GM23338 (cell line): Measurements from ENCODE around the gene OR2F2.

Experiments used
- EZH2 ChIP-seq: fragments of 200-600 bp; sonication (generic); IDR thresholded peaks from one replicate; pipeline ENCODE4 v1.8.0; 2017; ENCODE audit warnings: antibody characterized with exemption, mild to moderate bottlenecking, low read depth; ENCODE audit not compliant: unreplicated experiment
- EZH2phosphoT487 ChIP-seq: fragments of 200-600 bp; sonication (generic); IDR thresholded peaks from one replicate; pipeline ENCODE4 v1.8.1; 2018; ENCODE audit warnings: antibody characterized with exemption; ENCODE audit not compliant: unreplicated experiment
- JUNB ChIP-seq: IDR thresholded peaks from one replicate; pipeline ENCODE4 v1.6.1; 2016; ENCODE audit warnings: antibody characterized with exemption; ENCODE audit not compliant: unreplicated experiment
- NANOG ChIP-seq: IDR thresholded peaks from 2 replicates; pipeline ENCODE4 v1.6.1; 2016; ENCODE audit warnings: antibody characterized with exemption, borderline replicate concordance
- POLR2AphosphoS5 ChIP-seq: IDR thresholded peaks from 2 replicates; pipeline ENCODE4 v1.6.1; 2016; ENCODE audit warnings: antibody characterized with exemption, low read depth
- STAT1 ChIP-seq: IDR thresholded peaks from one replicate; pipeline ENCODE4 v1.6.1; 2016; ENCODE audit warnings: antibody characterized with exemption; ENCODE audit not compliant: unreplicated experiment
- TF ChIP-seq, protein P1 (sequence below), 2 experiments: fragments of 200-600 bp in 1 of 2; sonication (generic) in 1 of 2; conservative IDR thresholded peaks; 2 replicates each; pipeline versions ENCODE4 v1.5.1 to v1.6.1; 2016 to 2017; ENCODE audit warnings: antibody characterized with exemption in 2 of 2, low read depth in 2 of 2, mild to moderate bottlenecking in 2 of 2, moderate library complexity in 1 of 2
- TF ChIP-seq, protein P2 (sequence below): IDR thresholded peaks from one replicate; pipeline ENCODE4 v1.6.1; 2018; ENCODE audit warnings: antibody characterized with exemption; ENCODE audit not compliant: unreplicated experiment
- TF ChIP-seq, protein P3 (sequence below): fragments of 250-450 bp; sonication (Bioruptor Pico); IDR thresholded peaks from 2 replicates; pipeline ENCODE4 v1.5.0; 2020; ENCODE audit warnings: mild to moderate bottlenecking, moderate library complexity

DNA sequence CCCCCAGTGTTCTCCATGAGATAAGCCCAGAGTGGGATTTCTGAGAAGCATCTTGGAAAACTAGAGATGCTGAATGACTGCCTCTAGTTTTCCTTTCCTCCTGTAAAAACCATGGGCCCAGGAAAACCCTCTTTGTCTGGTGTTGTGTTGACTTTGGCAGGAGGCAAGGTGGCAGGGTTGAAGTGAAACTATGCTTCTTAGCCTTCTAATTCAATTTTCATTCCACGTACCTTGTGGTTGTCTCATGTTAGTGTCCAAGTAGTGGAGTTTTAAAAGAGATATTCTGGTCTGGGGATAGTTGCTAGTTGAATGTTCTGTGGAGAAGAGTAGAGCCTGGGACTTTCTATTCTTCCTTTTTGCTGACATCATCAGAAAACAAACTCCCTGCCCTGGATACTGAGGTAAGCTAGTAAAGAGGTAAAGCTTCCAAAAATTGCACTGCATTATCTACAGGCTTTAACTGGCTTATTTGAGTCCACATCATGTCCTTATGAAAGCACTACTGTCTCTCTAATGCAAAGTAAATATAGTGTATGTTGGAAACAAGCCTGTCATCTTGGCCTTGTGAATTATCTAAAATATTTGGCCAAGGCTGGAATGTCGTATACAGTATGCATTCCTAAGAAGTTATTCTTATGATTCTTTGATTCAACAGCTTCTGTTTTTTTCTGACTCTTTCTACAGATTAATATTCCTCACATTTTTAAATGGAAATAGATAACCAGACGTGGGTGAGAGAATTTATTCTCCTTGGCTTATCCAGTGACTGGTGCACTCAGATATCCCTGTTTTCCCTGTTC, at the start of gene OR2F2:
- no peak for TF ChIP-seq STAT1
- TF ChIP-seq POLR2AphosphoS5: no peak
- TF ChIP-seq, protein P1, sequence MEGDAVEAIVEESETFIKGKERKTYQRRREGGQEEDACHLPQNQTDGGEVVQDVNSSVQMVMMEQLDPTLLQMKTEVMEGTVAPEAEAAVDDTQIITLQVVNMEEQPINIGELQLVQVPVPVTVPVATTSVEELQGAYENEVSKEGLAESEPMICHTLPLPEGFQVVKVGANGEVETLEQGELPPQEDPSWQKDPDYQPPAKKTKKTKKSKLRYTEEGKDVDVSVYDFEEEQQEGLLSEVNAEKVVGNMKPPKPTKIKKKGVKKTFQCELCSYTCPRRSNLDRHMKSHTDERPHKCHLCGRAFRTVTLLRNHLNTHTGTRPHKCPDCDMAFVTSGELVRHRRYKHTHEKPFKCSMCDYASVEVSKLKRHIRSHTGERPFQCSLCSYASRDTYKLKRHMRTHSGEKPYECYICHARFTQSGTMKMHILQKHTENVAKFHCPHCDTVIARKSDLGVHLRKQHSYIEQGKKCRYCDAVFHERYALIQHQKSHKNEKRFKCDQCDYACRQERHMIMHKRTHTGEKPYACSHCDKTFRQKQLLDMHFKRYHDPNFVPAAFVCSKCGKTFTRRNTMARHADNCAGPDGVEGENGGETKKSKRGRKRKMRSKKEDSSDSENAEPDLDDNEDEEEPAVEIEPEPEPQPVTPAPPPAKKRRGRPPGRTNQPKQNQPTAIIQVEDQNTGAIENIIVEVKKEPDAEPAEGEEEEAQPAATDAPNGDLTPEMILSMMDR (conservative IDR thresholded peaks at IDR 0.05; ENCODE audit: low read depth in 2 of 2): no peak
- TF ChIP-seq, protein P2, sequence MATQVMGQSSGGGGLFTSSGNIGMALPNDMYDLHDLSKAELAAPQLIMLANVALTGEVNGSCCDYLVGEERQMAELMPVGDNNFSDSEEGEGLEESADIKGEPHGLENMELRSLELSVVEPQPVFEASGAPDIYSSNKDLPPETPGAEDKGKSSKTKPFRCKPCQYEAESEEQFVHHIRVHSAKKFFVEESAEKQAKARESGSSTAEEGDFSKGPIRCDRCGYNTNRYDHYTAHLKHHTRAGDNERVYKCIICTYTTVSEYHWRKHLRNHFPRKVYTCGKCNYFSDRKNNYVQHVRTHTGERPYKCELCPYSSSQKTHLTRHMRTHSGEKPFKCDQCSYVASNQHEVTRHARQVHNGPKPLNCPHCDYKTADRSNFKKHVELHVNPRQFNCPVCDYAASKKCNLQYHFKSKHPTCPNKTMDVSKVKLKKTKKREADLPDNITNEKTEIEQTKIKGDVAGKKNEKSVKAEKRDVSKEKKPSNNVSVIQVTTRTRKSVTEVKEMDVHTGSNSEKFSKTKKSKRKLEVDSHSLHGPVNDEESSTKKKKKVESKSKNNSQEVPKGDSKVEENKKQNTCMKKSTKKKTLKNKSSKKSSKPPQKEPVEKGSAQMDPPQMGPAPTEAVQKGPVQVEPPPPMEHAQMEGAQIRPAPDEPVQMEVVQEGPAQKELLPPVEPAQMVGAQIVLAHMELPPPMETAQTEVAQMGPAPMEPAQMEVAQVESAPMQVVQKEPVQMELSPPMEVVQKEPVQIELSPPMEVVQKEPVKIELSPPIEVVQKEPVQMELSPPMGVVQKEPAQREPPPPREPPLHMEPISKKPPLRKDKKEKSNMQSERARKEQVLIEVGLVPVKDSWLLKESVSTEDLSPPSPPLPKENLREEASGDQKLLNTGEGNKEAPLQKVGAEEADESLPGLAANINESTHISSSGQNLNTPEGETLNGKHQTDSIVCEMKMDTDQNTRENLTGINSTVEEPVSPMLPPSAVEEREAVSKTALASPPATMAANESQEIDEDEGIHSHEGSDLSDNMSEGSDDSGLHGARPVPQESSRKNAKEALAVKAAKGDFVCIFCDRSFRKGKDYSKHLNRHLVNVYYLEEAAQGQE: no peak
- TF ChIP-seq EZH2phosphoT487: no peak
- no peak for TF ChIP-seq EZH2
- no peak for TF ChIP-seq JUNB
- no peak for TF ChIP-seq NANOG
- TF ChIP-seq, protein P3, sequence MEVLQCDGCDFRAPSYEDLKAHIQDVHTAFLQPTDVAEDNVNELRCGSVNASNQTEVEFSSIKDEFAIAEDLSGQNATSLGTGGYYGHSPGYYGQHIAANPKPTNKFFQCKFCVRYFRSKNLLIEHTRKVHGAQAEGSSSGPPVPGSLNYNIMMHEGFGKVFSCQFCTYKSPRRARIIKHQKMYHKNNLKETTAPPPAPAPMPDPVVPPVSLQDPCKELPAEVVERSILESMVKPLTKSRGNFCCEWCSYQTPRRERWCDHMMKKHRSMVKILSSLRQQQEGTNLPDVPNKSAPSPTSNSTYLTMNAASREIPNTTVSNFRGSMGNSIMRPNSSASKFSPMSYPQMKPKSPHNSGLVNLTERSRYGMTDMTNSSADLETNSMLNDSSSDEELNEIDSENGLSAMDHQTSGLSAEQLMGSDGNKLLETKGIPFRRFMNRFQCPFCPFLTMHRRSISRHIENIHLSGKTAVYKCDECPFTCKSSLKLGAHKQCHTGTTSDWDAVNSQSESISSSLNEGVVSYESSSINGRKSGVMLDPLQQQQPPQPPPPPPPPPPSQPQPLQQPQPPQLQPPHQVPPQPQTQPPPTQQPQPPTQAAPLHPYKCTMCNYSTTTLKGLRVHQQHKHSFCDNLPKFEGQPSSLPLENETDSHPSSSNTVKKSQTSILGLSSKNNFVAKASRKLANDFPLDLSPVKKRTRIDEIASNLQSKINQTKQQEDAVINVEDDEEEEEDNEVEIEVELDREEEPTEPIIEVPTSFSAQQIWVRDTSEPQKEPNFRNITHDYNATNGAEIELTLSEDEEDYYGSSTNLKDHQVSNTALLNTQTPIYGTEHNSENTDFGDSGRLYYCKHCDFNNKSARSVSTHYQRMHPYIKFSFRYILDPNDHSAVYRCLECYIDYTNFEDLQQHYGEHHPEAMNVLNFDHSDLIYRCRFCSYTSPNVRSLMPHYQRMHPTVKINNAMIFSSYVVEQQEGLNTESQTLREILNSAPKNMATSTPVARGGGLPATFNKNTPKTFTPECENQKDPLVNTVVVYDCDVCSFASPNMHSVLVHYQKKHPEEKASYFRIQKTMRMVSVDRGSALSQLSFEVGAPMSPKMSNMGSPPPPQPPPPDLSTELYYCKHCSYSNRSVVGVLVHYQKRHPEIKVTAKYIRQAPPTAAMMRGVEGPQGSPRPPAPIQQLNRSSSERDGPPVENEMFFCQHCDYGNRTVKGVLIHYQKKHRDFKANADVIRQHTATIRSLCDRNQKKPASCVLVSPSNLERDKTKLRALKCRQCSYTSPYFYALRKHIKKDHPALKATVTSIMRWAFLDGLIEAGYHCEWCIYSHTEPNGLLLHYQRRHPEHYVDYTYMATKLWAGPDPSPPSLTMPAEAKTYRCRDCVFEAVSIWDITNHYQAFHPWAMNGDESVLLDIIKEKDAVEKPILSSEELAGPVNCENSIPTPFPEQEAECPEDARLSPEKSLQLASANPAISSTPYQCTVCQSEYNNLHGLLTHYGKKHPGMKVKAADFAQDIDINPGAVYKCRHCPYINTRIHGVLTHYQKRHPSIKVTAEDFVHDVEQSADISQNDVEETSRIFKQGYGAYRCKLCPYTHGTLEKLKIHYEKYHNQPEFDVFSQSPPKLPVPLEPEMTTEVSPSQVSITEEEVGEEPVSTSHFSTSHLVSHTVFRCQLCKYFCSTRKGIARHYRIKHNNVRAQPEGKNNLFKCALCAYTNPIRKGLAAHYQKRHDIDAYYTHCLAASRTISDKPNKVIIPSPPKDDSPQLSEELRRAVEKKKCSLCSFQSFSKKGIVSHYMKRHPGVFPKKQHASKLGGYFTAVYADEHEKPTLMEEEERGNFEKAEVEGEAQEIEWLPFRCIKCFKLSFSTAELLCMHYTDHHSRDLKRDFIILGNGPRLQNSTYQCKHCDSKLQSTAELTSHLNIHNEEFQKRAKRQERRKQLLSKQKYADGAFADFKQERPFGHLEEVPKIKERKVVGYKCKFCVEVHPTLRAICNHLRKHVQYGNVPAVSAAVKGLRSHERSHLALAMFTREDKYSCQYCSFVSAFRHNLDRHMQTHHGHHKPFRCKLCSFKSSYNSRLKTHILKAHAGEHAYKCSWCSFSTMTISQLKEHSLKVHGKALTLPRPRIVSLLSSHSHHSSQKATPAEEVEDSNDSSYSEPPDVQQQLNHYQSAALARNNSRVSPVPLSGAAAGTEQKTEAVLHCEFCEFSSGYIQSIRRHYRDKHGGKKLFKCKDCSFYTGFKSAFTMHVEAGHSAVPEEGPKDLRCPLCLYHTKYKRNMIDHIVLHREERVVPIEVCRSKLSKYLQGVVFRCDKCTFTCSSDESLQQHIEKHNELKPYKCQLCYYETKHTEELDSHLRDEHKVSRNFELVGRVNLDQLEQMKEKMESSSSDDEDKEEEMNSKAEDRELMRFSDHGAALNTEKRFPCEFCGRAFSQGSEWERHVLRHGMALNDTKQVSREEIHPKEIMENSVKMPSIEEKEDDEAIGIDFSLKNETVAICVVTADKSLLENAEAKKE (CRISPR knock-in tag): no peak
